ENCODE results near the gene PRKCE. TPM values are rescaled to one million over a fixed set of nuclear protein-coding genes. Genes with fewer than 3 reads are reported as not detected.

Gene PRKCE
- total and polyA plus RNA-seq, 7 donors, result 3.0 to 22.8 (median 16.1) TPM

DNA sequence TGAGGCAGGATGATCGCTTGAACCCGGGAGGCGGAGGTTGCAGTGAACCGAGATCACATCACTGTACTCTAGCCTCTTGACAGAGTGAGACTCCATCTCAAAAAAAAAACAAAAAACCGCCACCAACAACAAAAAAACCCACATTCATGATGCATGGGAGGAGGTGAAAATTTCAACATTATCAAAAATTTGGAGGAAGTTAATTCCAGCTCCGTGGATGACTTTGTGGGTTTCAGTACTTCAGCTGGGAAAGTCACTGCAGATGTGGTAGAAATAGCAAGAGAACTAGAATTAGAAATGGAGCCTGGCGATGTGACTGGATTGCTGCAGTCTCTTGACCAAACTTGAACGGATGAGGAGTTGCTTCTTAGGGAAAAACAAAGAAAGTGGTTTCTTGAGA is 74.3 kb downstream of the PRKCE start:
- Histone ChIP-seq H3K4me1 (peaks cover 16% of the 10 kb centered on the region), H3K27ac (no peak overlapping the region), H3K27me3 (ENCODE audit: insufficient read depth in 3 of 3, low read length in 2 of 3) (no peaks in the 10 kb centered on the region), H3K4me3 (no peak overlapping the region), H3K9me3 (no peaks in the 10 kb centered on the region), H3K36me3 (ENCODE audit: insufficient read depth in 1 of 2, low read depth in 1 of 2) (no peaks in the 10 kb centered on the region)
- WGBS, 3 donors, result 91 to 94% (median 92%) methylated on average over 8 of the region's 8 CpGs
- intact Hi-C loops (cut with DNase I), result no loop called here
- ATAC-seq, result no peak
- TF ChIP-seq, protein P1, sequence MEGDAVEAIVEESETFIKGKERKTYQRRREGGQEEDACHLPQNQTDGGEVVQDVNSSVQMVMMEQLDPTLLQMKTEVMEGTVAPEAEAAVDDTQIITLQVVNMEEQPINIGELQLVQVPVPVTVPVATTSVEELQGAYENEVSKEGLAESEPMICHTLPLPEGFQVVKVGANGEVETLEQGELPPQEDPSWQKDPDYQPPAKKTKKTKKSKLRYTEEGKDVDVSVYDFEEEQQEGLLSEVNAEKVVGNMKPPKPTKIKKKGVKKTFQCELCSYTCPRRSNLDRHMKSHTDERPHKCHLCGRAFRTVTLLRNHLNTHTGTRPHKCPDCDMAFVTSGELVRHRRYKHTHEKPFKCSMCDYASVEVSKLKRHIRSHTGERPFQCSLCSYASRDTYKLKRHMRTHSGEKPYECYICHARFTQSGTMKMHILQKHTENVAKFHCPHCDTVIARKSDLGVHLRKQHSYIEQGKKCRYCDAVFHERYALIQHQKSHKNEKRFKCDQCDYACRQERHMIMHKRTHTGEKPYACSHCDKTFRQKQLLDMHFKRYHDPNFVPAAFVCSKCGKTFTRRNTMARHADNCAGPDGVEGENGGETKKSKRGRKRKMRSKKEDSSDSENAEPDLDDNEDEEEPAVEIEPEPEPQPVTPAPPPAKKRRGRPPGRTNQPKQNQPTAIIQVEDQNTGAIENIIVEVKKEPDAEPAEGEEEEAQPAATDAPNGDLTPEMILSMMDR (IDR thresholded peaks at IDR 0.05), result no peak
- DNase-seq, result no peak

DNA sequence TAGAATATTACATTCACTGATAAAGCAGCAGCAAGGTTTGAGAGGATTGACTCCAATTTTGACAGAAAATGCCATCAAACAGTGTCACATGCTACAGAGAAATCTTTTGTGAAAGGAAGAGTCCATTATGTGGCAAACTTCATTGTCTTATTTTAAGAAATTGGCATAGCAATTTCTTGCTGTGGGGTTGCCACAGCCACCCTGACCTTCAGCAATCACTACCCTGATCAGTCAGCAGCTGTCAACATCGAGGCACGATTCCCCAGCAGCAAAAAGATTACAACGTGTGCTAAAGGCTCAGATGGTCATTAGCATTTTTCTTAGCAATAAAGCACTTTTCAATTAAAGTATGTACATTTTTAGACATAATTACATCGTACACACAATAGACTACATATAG is 74.7 kb downstream of the PRKCE start:
- H3K27me3 ChIP-seq (ENCODE audit: insufficient read depth in 3 of 3, low read length in 2 of 3), result no peaks in the 10 kb centered on the region
- no peak overlapping the region for H3K27ac ChIP-seq
- ATAC-seq, result no peak
- H3K36me3 ChIP-seq (ENCODE audit: insufficient read depth in 1 of 2, low read depth in 1 of 2), result no peaks in the 10 kb centered on the region
- TF ChIP-seq, protein P1 (IDR thresholded peaks at IDR 0.05), result no peak
- peaks cover 16% of the 10 kb centered on the region for H3K4me1 ChIP-seq
- WGBS, 3 donors, result 46 to 71% (median 47%) methylated on average over 4 of the region's 4 CpGs
- no peaks in the 10 kb centered on the region for H3K9me3 ChIP-seq
- no peak for DNase-seq
- intact Hi-C loops (cut with DNase I), result no loop called here
- no peak overlapping the region for H3K4me3 ChIP-seq

DNA sequence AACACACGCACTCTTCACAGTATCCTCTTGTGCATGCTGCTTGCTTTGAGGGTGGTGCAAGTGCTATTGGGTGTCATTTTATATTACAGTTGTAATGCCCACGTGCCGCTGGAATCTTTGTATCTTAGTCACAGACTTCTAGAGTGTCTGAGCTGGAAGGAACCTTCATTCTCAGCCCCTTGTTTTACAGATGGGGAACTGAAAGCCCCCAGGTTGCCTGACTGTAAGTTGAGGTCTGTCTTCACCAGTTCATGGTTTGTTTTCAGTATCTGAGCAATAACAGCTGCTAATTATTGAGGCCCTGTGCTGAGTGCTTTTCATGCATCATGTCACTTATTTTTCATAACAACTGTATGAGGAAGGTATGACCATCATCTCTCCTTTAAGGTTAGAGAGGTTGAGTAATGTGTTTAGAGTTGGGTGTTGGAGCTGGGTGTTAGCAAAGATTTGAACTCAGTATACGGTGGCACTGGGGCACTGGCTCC is 77.0 kb downstream of the PRKCE start:
- WGBS, 3 donors, result 74 to 79% (median 78%) methylated on average over 4 of the region's 4 CpGs
- ATAC-seq, result peak in 1 of 4 donors; percentile 65

DNA sequence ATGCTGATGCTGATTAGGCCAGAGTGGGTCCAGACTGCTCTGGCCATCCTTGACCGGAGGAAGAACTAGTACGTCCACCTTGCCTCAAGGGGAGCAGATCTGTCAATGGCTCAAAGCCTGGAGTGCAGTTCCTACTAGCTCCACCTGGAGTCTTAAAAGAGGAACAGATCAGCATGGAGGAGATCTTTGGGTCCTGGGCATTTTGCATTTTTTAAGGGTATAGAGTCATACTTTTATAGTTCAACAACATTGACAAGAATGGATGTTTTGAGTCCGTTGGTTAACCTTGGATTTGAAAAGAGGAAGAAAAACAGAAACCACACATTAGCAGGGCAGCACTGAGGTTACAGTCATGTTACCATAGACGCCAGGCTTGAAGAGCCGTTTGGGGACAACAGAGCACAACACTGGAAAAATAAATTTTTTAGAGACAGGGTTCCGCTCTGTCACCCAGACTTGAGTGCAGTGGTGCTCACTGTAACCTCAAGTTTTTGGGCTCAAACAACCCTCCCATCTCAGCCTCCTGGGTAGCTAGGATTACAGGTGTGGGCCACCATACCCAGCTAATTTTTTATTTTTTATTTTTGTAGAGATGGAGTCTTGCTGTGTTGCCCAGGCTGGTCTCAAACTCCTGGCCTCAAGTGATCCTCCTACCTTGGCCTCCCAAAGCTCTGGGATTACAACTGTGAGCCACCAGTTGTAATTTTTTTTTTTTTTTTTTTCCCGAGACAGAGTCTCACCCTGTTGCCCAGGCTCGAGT is 78.5 kb downstream of the PRKCE start:
- WGBS, 3 donors, result 91 to 97% (median 92%) methylated on average over 8 of the region's 8 CpGs
- TF ChIP-seq, protein P1 (IDR thresholded peaks at IDR 0.05), result no peak
- H3K4me1 ChIP-seq, result no peaks in the 10 kb centered on the region
- H3K27ac ChIP-seq, result no peak overlapping the region
- intact Hi-C loops (cut with DNase I), result no loop called here
- DNase-seq (no peak), ATAC-seq (peak in 1 of 4 donors; percentile 40)
- no peaks in the 10 kb centered on the region for H3K9me3 ChIP-seq
- no peak overlapping the region for H3K4me3 ChIP-seq
- H3K27me3 ChIP-seq (ENCODE audit: insufficient read depth in 3 of 3, low read length in 2 of 3), result no peaks in the 10 kb centered on the region
- no peaks in the 10 kb centered on the region for H3K36me3 ChIP-seq (ENCODE audit: insufficient read depth in 1 of 2, low read depth in 1 of 2)

More for the DNA sequence above, 77.0 kb downstream of the PRKCE start:
- Histone ChIP-seq H3K4me3 (no peak overlapping the region), H3K27ac (no peak overlapping the region), H3K9me3 (no peaks in the 10 kb centered on the region), H3K27me3 (ENCODE audit: insufficient read depth in 3 of 3, low read length in 2 of 3) (no peaks in the 10 kb centered on the region), H3K36me3 (ENCODE audit: insufficient read depth in 1 of 2, low read depth in 1 of 2) (no peaks in the 10 kb centered on the region), H3K4me1 (peaks cover 13% of the 10 kb centered on the region)
- intact Hi-C loops (cut with DNase I), result no loop called here
- DNase-seq, result no peak
- TF ChIP-seq, protein P1 (IDR thresholded peaks at IDR 0.05), result no peak

DNA sequence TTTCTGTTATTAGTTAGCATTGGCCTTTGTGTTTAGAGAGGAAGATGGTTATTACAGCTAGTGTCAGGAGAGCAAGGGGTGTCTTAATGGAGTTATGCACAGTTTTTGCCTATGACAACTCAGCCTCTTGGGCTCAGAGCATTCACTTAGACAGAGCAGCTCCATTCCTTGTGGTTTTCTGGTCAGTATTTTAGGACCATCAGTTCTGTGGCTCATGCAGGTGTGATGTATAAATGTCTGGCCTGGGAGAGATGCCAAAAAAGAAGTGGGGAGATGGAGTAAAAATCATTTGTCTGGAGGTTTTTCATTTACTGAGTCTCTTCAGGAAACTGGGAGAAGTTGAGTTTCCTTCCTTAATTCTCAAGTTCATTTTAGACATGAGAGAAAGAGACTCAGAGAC is 79.7 kb downstream of the PRKCE start:
- no peaks in the 10 kb centered on the region for H3K27me3 ChIP-seq (ENCODE audit: insufficient read depth in 3 of 3, low read length in 2 of 3)
- H3K4me3 ChIP-seq, result no peak overlapping the region
- no peaks in the 10 kb centered on the region for H3K36me3 ChIP-seq (ENCODE audit: insufficient read depth in 1 of 2, low read depth in 1 of 2)
- H3K9me3 ChIP-seq, result no peaks in the 10 kb centered on the region
- ATAC-seq, result no peak
- no peaks in the 10 kb centered on the region for H3K4me1 ChIP-seq
- intact Hi-C loops (cut with DNase I), result no loop called here
- H3K27ac ChIP-seq, result no peak overlapping the region
- TF ChIP-seq, protein P1 (IDR thresholded peaks at IDR 0.05), result no peak
- DNase-seq, result no peak

All from psoas muscle (tissue), 8 donors.